H1 (cell line): ENCODE measurements around the gene MEIS2. TPM values are rescaled to one million over a fixed set of nuclear protein-coding genes. Genes with fewer than 3 reads are reported as not detected.

Experiments
- CTCF ChIA-PET: fragments of 300-600 bp; sonication (Branson Sonifier 250); formaldehyde crosslinking; loops from one replicate; lab custom pipeline; 2021; ENCODE audit not compliant: partially characterized antibody; lab: Charles Lee
- POLR2A ChIA-PET: fragments of 300-600 bp; sonication (Branson Sonifier 250); formaldehyde crosslinking; loops from one replicate; lab custom pipeline; 2021; ENCODE audit warnings: inconsistent platforms; ENCODE audit not compliant: partially characterized antibody; lab: Charles Lee
- DNase-seq, 2 experiments: peaks; one replicate each; pipeline versions ENCODE4 v3.0.0 to v3.0.0-alpha.2; 2010 to 2022; ENCODE audit warnings: low spot score in 2 of 2, low read depth in 1 of 2, mixed read lengths in 1 of 2
- FAIRE-seq: peaks from 2 replicates; lab custom pipeline; 2011; peaks lifted over from hg19 to GRCh38; lab: Jason Lieb, UNC
- H2AFZ ChIP-seq: 2 replicates; pipeline ENCODE4 v1.8.1; 2012; ENCODE audit warnings: low read length, inconsistent platforms
- H2AK5ac ChIP-seq: 2 replicates; pipeline ENCODE4 v1.6.1; 2013; ENCODE audit warnings: low read depth, low read length
- H2BK120ac ChIP-seq: replicated peaks from 2 replicates; pipeline ENCODE3; 2013; ENCODE audit warnings: low read depth, low read length, inconsistent platforms
- H2BK12ac ChIP-seq: 2 replicates; pipeline ENCODE4 v1.6.1; 2013; ENCODE audit warnings: low read depth, low read length
- H2BK15ac ChIP-seq: 2 replicates; pipeline ENCODE4 v1.6.1; 2013; ENCODE audit warnings: low read length
- H2BK20ac ChIP-seq: 2 replicates; pipeline ENCODE4 v1.6.1; 2013; ENCODE audit warnings: low read length
- H2BK5ac ChIP-seq: 2 replicates; pipeline ENCODE4 v1.6.1; 2013; ENCODE audit warnings: low read depth, low read length
- H3K14ac ChIP-seq: 2 replicates; pipeline ENCODE4 v1.6.1; 2013; ENCODE audit warnings: inconsistent platforms; ENCODE audit not compliant: insufficient read length
- H3K18ac ChIP-seq: 2 replicates; pipeline ENCODE4 v1.6.1; 2013; ENCODE audit warnings: low read length; ENCODE audit errors: extremely low read depth
- H3K23ac ChIP-seq: 2 replicates; pipeline ENCODE4 v1.6.1; 2013; ENCODE audit warnings: inconsistent platforms; ENCODE audit not compliant: insufficient read length
- H3K23me2 ChIP-seq: 2 replicates; pipeline ENCODE4 v1.6.1; 2013; ENCODE audit warnings: low read depth, low read length
- H3K27ac ChIP-seq: 2 replicates; pipeline ENCODE4 v1.6.1; 2011; ENCODE audit warnings: low read depth, low read length, inconsistent platforms
- H3K27me3 ChIP-seq, 4 experiments: replicated peaks in 1 of 4; 1 replicate in 1 of 4; 2 replicates in 3 of 4; pipeline versions ENCODE4 v1.6.1 to v1.8.1; 2011 to 2013; ENCODE audit warnings: low read length in 3 of 4, mild to moderate bottlenecking in 3 of 4, inconsistent platforms in 2 of 4, mixed read lengths in 2 of 4, moderate library complexity in 1 of 4; ENCODE audit not compliant: control insufficient read depth in 3 of 4, insufficient read depth in 3 of 4; ENCODE audit errors: extremely low read depth in 1 of 4
- H3K36me3 ChIP-seq, 4 experiments: 2 replicates each; pipeline versions ENCODE4 v1.6.1 to v1.8.1; 2011 to 2013; ENCODE audit warnings: mild to moderate bottlenecking in 4 of 4, low read length in 3 of 4, moderate library complexity in 2 of 4, control low read depth in 1 of 4, inconsistent platforms in 1 of 4; ENCODE audit not compliant: insufficient read depth in 4 of 4, control insufficient read depth in 2 of 4
- H3K4ac ChIP-seq: replicated peaks from 2 replicates; pipeline ENCODE3; 2013; ENCODE audit warnings: low read length, low read depth, mixed read lengths, inconsistent platforms; ENCODE audit not compliant: insufficient read length
- H3K4me1 ChIP-seq, 4 experiments: replicated peaks in 1 of 4; 1 replicate in 1 of 4; 2 replicates in 3 of 4; pipeline versions ENCODE4 v1.6.1 to v1.8.1; 2011 to 2013; ENCODE audit warnings: low read length in 3 of 4, inconsistent platforms in 2 of 4, mixed read lengths in 1 of 4; ENCODE audit not compliant: insufficient read depth in 4 of 4, control insufficient read depth in 3 of 4
- H3K4me2 ChIP-seq, 2 experiments: 2 replicates each; pipeline versions ENCODE4 v1.6.1 to v1.8.1; 2011 to 2013; ENCODE audit warnings: low read depth in 2 of 2, low read length in 2 of 2, control low read depth in 1 of 2, inconsistent platforms in 1 of 2, mild to moderate bottlenecking in 1 of 2; ENCODE audit not compliant: insufficient read depth in 1 of 2
- H3K4me3 ChIP-seq, 4 experiments: fragments of 200-600, 300-600 bp in 1 of 4; sonication (generic), shearing (Covaris generic), sonication (Bioruptor Twin) in 1 of 4; 2 replicates each; pipeline versions ENCODE4 v1.5.1 to v1.8.1; 2011 to 2016; ENCODE audit warnings: low read length in 4 of 4, low read depth in 3 of 4, control low read depth in 2 of 4, inconsistent platforms in 2 of 4, mild to moderate bottlenecking in 2 of 4, mixed read lengths in 1 of 4, moderate library complexity in 1 of 4; ENCODE audit not compliant: insufficient read depth in 2 of 4; ENCODE audit errors: extremely low read depth in 1 of 4
- H3K56ac ChIP-seq: replicated peaks from 2 replicates; pipeline ENCODE3; 2013; ENCODE audit warnings: low read depth, mild to moderate bottlenecking, mixed read lengths, low read length, inconsistent platforms; ENCODE audit not compliant: insufficient read length
- H3K79me1 ChIP-seq: 2 replicates; pipeline ENCODE4 v1.6.1; 2013; ENCODE audit warnings: low read depth, low read length, control low read depth
- H3K79me2 ChIP-seq, 2 experiments: 2 replicates each; pipeline versions ENCODE4 v1.6.1 to v1.8.1; 2012 to 2013; ENCODE audit warnings: low read length in 2 of 2, mild to moderate bottlenecking in 2 of 2, inconsistent platforms in 1 of 2; ENCODE audit not compliant: insufficient read depth in 2 of 2, control insufficient read depth in 1 of 2
- H3K9ac ChIP-seq, 4 experiments: replicated peaks in 1 of 4; 1 replicate in 1 of 4; 2 replicates in 3 of 4; pipeline versions ENCODE4 v1.6.1 to v1.8.1; 2011 to 2013; ENCODE audit warnings: low read depth in 3 of 4, low read length in 3 of 4, control low read depth in 2 of 4, mild to moderate bottlenecking in 2 of 4, moderate library complexity in 2 of 4, inconsistent platforms in 1 of 4; ENCODE audit errors: extremely low read depth in 1 of 4
- H3K9me3 ChIP-seq, 2 experiments: 2 replicates each; pipeline versions ENCODE4 v1.6.1 to v1.8.1; 2012 to 2013; ENCODE audit warnings: mild to moderate bottlenecking in 2 of 2, moderate library complexity in 2 of 2, control low read depth in 1 of 2, inconsistent platforms in 1 of 2, low read depth in 1 of 2, low read length in 1 of 2, mixed read lengths in 1 of 2; ENCODE audit not compliant: insufficient read depth in 2 of 2
- H4K20me1 ChIP-seq, 2 experiments: replicated peaks in 1 of 2; 2 replicates each; pipeline versions ENCODE3 to v1.8.1; 2011 to 2013; ENCODE audit warnings: inconsistent platforms in 2 of 2, low read length in 2 of 2, mild to moderate bottlenecking in 1 of 2; ENCODE audit not compliant: insufficient read depth in 2 of 2, control insufficient read depth in 1 of 2
- H4K5ac ChIP-seq: 2 replicates; pipeline ENCODE4 v1.6.1; 2013; ENCODE audit warnings: low read length, low read depth, mixed read lengths, inconsistent platforms; ENCODE audit not compliant: insufficient read length
- H4K8ac ChIP-seq: 2 replicates; pipeline ENCODE4 v1.8.0; 2013; ENCODE audit warnings: mild to moderate bottlenecking, moderate library complexity, low read length, inconsistent platforms; ENCODE audit not compliant: insufficient read depth; ENCODE audit errors: extremely low read depth
- H4K91ac ChIP-seq: replicated peaks from 2 replicates; pipeline ENCODE3; 2013; ENCODE audit warnings: low read length, mixed read lengths, inconsistent platforms; ENCODE audit not compliant: insufficient read length
- RAD21 ChIP-seq, 2 experiments: IDR thresholded peaks in 1 of 2; conservative IDR thresholded peaks in 1 of 2; 2 replicates each; pipeline ENCODE4 v1.6.1; 2011; ENCODE audit warnings: low read depth in 2 of 2, low read length in 2 of 2, improper control_type of control experiment in 1 of 2, inconsistent platforms in 1 of 2, mild to moderate bottlenecking in 1 of 2, moderate library complexity in 1 of 2
- RBBP5 ChIP-seq: IDR thresholded peaks from 2 replicates; pipeline ENCODE4 v1.7.1; 2012; ENCODE audit warnings: low read depth, mild to moderate bottlenecking, inconsistent platforms, low read length, moderate library complexity, borderline replicate concordance
- SIRT6 ChIP-seq: IDR thresholded peaks from one replicate; pipeline ENCODE4 v1.7.1; 2012; ENCODE audit warnings: low read length, inconsistent platforms
- WGBS, 2 experiments: shearing (Covaris generic) in 1 of 2; methylation state at CpG; one replicate each; pipeline versions ENCODE4 v1.1.6 to v1.1.7; 2013 to 2015; ENCODE audit warnings: low lambda C conversion rate in 2 of 2, mixed read lengths in 2 of 2, inconsistent platforms in 1 of 2, low coverage in 1 of 2, missing lambda C conversion rate in 1 of 2; ENCODE audit not compliant: insufficient replicate concordance in 2 of 2, insufficient coverage in 1 of 2, insufficient read length in 1 of 2; ENCODE audit errors: extremely low coverage in 1 of 2, missing lambda C conversion rate in 1 of 2; 5-methylcytosine and 5-hydroxymethylcytosine counted together
- polyA plus RNA-seq, 7 experiments: library from polyadenylated mRNA; depleted of rRNA in 3 of 7; stranded (reverse) in 5 of 7; unstranded in 2 of 7; fragments of >200 nt in 5 of 7; fragments of 200-250 nt in 2 of 7; gene quantifications; 1 replicate in 5 of 7; 2 replicates in 1 of 7; 4 replicates in 1 of 7; pipeline versions ENCODE4 v1.2.1 to v1.2.3, GENCODE V29; 2011 to 2013; ENCODE audit warnings: missing spikeins in 2 of 7, mixed read lengths in 2 of 7
- total RNA-seq: library from RNA; stranded (reverse); fragmentation: NEBNext Ultra II Directional; extraction: Animal tissue kit (Norgen Biotek cat#: 25700); gene quantifications from 2 replicates; pipeline ENCODE4 v1.2.1, GENCODE V29; 2021

MEIS2 gene
- total and polyA plus RNA-seq, 2 of the 8 experiments (the other 6 are each of a cell fraction or from before 2014, with no cell fraction given), result 0.22 to 1.2 TPM

- DNase-seq (no peak), FAIRE-seq (no peak)
- Histone ChIP-seq H4K8ac (no peak overlapping the region), H2BK5ac (no peak overlapping the region), H3K27ac (no peak overlapping the region), H4K5ac (no peak overlapping the region), H3K18ac (no peak overlapping the region), H2BK15ac (no peak overlapping the region), H3K79me1 (no peaks in the 10 kb centered on the region), H4K20me1 (peaks cover 0 to 6% of the 10 kb centered on the region in 2 experiments), H3K4ac (no peak overlapping the region), H3K4me1 (peaks cover 8 to 32% (median 22%) of the 10 kb centered on the region in 4 experiments), H4K91ac (no peak overlapping the region), H3K23me2 (peaks cover 14% of the 10 kb centered on the region), H3K79me2 (no peaks in the 10 kb centered on the region), H2BK20ac (no peak overlapping the region), H3K4me3 (peak overlapping the region; percentile 34 to 62 (median 58); a peak in 6 of 8 replicates), H3K14ac (no peak overlapping the region), H2BK120ac (no peak overlapping the region), H3K27me3 (peaks cover 32 to 54% (median 48%) of the 10 kb centered on the region in 4 experiments), H3K23ac (no peak overlapping the region), H3K56ac (no peak overlapping the region), H3K36me3 (no peaks in the 10 kb centered on the region), H3K9ac (no peak overlapping the region), H3K9me3 (no peaks in the 10 kb centered on the region), H2AFZ (peak overlapping the region; percentile 37; the same call in 1 of the 2 replicates), H2BK12ac (no peak overlapping the region), H3K4me2 (peak overlapping the region; percentile 86 to 92), H2AK5ac (no peak overlapping the region)
- 4% methylated on average over 8 of the region's 8 CpGs; no CpG with 5 or more reads in 1 of the 2 experiments for WGBS, 2 experiments
- ChIA-PET POLR2A (interaction anchor here (1.4 kb wide), 1 partner anchor 224 kb away, joined by 4 read pairs; no protein-coding TSS in a partner anchor), CTCF (interaction anchor here (0.8 to 9.3 kb wide), 9 partner anchors 12 to 1588 kb away, joined by 3 to 130 read pairs (median 4); partner anchors contain the start of gene MEIS2)
- TF ChIP-seq RAD21 (IDR thresholded peaks at IDR 0.05 in 1 of 2, conservative IDR thresholded peaks at IDR 0.05 in 1 of 2; ENCODE audit: low read depth in 2 of 2, low read length in 2 of 2) (peak; percentile 26 to 30; a peak in 3 of 4 replicates), SIRT6 (no peak), RBBP5 (no peak)
These were observed 223.1 kb downstream of the MEIS2 start for GRCh38 chr15:36877294-36877693.
